Small intestine (tissue), 7 donors: Measurements from ENCODE around the gene OPN4. TPM values are rescaled to one million over a fixed set of nuclear protein-coding genes. Genes with fewer than 3 reads are reported as not detected.
A peak's percentile ranks its signal among the peaks of the same experiment; 100 is the strongest.

ENCODE experiments used
- DNase-seq, 2 donors: peaks; one replicate each; pipeline versions ENCODE4 v3.0.0 to v3.0.0-alpha.2; 2013
- FAIRE-seq: peaks from 2 replicates; lab custom pipeline; 2012; peaks lifted over from hg19 to GRCh38; lab: Jason Lieb, UNC
- H3K27ac ChIP-seq, 3 donors: one replicate each; pipeline ENCODE4 v1.5.1; 2013; ENCODE audit warnings: low read length in 2 of 3, mild to moderate bottlenecking in 2 of 3, control low read depth in 1 of 3, inconsistent platforms in 1 of 3, low read depth in 1 of 3, moderate library complexity in 1 of 3
- H3K27me3 ChIP-seq, 3 donors: one replicate each; pipeline ENCODE4 v1.6.1; 2013; ENCODE audit warnings: low read length in 3 of 3, inconsistent platforms in 1 of 3; ENCODE audit not compliant: control insufficient read depth in 3 of 3, insufficient read depth in 3 of 3
- H3K36me3 ChIP-seq, 3 donors: one replicate each; pipeline ENCODE4 v1.6.1; 2013; ENCODE audit warnings: low read length in 3 of 3, inconsistent platforms in 1 of 3, low read depth in 1 of 3, mild to moderate bottlenecking in 1 of 3, moderate library complexity in 1 of 3; ENCODE audit not compliant: control insufficient read depth in 3 of 3, insufficient read depth in 2 of 3
- H3K4me1 ChIP-seq, 3 donors: one replicate each; pipeline ENCODE4 v1.6.1; 2013; ENCODE audit warnings: low read length in 2 of 3, inconsistent platforms in 1 of 3, low read depth in 1 of 3, mild to moderate bottlenecking in 1 of 3, moderate library complexity in 1 of 3; ENCODE audit not compliant: control insufficient read depth in 3 of 3, insufficient read depth in 2 of 3
- H3K4me3 ChIP-seq, 3 donors: one replicate each; pipeline ENCODE4 v1.5.1; 2013; ENCODE audit warnings: low read length in 3 of 3, control low read depth in 1 of 3, inconsistent platforms in 1 of 3, low read depth in 1 of 3, mild to moderate bottlenecking in 1 of 3, moderate library complexity in 1 of 3
- H3K9me3 ChIP-seq, 2 donors: one replicate each; pipeline ENCODE4 v1.6.1; 2013; ENCODE audit warnings: low read depth in 1 of 2, low read length in 1 of 2; ENCODE audit not compliant: control insufficient read depth in 2 of 2, insufficient read depth in 1 of 2
- WGBS, 3 donors: extraction: QIAGEN DNeasy Blood & Tissue Kit; methylation state at CpG; one replicate each; pipeline ENCODE4 v1.1.7; 2013; 5-methylcytosine and 5-hydroxymethylcytosine counted together
- polyA plus RNA-seq, 4 donors: library from polyadenylated mRNA; stranded (reverse) in 3 of 4; unstranded in 1 of 4; fragments of 200-250 nt in 3 of 4; fragments of 120-200 nt in 1 of 4; gene quantifications; one replicate each; pipeline versions ENCODE4 v1.2.1 to v1.2.3, GENCODE V29; 2013
- donor health status: healthy with polysubstance abuse.
- donor health status: control.
- donor health status: control.
- donor health status: Bipolar disorder and iron deficiency.
- donor health status: healthy.

OPN4 gene
- polyA plus RNA-seq, 4 donors, result 0.07 TPM; not detected in 3

GRCh38 chr10:86684331-86685097 is 30.2 kb downstream of the OPN4 start:
- no peaks in the 10 kb centered on the region for H3K36me3 ChIP-seq
- no peak overlapping the region for H3K4me3 ChIP-seq
- H3K27me3 ChIP-seq, result peaks cover 0 to 7% (median 0%) of the 10 kb centered on the region in 3 donors
- FAIRE-seq (no peak), DNase-seq (no peak)
- H3K4me1 ChIP-seq, result no peaks in the 10 kb centered on the region
- peak overlapping the region in 2 of 3 donors; percentile 7 to 12 for H3K27ac ChIP-seq
- H3K9me3 ChIP-seq, result no peaks in the 10 kb centered on the region
- WGBS, 3 donors, result 55 to 69% (median 61%) methylated on average over 9 of the region's 9 CpGs

GRCh38 chr10:86685416-86685815 is 31.1 kb downstream of the OPN4 start:
- H3K36me3 ChIP-seq, result no peaks in the 10 kb centered on the region
- H3K27ac ChIP-seq, result no peak overlapping the region
- WGBS, 3 donors, result 87 to 90% (median 89%) methylated on average over 9 of the region's 9 CpGs
- FAIRE-seq, result no peak
- H3K27me3 ChIP-seq, result peaks cover 0 to 7% (median 0%) of the 10 kb centered on the region in 3 donors
- no peak for DNase-seq
- H3K4me3 ChIP-seq, result no peak overlapping the region
- H3K4me1 ChIP-seq, result no peaks in the 10 kb centered on the region
- no peaks in the 10 kb centered on the region for H3K9me3 ChIP-seq

DNA sequence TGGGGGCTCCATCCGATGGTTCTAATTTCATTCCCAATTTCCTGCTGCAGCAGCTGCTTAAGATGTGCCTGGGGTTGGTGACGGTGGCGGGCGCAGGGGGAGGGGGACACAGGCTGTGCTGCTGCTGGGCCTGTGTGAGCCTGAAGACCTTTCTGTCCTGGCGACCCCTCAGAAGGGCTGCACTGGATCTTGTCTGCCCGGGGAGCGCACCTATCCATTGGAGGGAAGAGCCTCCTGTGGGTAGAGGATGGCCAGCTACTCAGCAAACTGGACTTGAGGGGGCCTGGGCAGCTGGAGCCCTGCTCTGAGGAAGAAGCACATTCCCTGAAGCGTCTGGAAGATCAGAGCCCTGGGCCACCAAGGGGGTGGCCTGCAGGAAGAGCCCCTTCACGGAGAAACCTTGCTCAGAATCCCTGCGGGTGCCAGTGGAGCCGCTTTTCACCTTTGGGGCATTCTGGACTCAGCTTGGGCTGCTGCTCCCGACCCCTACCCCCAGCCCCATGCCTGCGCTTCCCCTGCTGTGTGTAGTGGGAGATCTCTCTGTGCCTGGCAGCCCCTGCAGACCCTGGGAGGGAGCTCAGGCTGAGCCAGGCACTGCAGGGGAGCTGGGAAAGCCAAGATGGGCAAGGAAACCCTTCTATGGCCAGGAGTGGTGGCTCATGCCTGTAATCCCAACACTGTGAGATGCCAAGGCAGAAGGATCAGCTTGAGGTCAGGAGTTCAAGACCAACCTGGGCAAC is 31.7 kb downstream of the OPN4 start:
- Histone ChIP-seq H3K4me3 (no peak overlapping the region), H3K4me1 (no peaks in the 10 kb centered on the region), H3K9me3 (no peaks in the 10 kb centered on the region), H3K36me3 (no peaks in the 10 kb centered on the region), H3K27ac (no peak overlapping the region), H3K27me3 (peaks cover 0 to 7% (median 0%) of the 10 kb centered on the region in 3 donors)
- FAIRE-seq (no peak), DNase-seq (no peak)
- 77 to 83% (median 82%) methylated on average over 10 to 13 of the region's 13 CpGs for WGBS, 3 donors

DNA sequence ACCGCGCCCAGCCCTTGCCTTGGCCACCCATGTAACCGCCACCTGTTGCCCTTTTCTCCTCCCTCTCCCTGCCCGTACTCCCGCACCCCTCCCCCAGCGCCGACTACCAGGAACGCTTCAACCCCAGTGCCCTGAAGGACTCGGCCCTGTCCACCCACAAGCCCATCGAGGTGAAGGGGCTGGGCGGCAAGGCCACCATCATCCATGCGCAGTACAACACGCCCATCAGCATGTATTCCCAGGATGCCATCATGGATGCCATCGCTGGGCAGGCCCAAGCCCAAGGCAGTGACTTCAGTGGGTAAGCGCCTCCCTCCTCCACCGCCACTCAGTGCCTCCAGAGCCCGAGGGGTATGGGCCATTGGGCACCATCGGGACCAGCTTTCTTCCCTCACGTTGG is 32.6 kb downstream of the OPN4 start:
- WGBS, 3 donors, result 88 to 93% (median 90%) methylated on average over 19 of the region's 19 CpGs
- FAIRE-seq (no peak), DNase-seq (no peak)
- Histone ChIP-seq H3K36me3 (no peaks in the 10 kb centered on the region), H3K9me3 (no peaks in the 10 kb centered on the region), H3K4me3 (no peak overlapping the region), H3K27me3 (peaks cover 0 to 7% (median 0%) of the 10 kb centered on the region in 3 donors), H3K4me1 (no peaks in the 10 kb centered on the region), H3K27ac (no peak overlapping the region)

DNA sequence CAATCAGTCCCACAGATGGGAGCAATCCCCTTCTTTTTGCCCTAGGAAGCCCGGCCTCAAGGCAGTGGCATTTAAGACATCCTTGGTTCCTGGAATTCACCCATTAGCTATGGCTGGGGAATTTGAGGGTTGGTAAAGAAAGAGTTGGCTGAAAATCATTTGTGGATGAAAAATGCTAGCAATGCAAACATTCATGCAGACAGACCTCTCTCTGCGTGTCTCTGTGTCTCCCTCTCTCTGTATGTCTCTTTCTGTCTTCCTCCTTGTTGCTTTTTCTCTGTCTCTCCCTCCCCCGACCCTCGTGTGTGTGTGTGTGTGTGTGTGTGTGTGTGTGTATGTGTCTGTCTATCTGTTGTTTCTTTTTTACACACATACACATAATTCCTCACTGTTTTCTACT is 33.4 kb downstream of the OPN4 start:
- H3K27me3 ChIP-seq, result peaks cover 0 to 7% (median 0%) of the 10 kb centered on the region in 3 donors
- no peaks in the 10 kb centered on the region for H3K36me3 ChIP-seq
- DNase-seq, result no peak
- H3K4me1 ChIP-seq, result no peaks in the 10 kb centered on the region
- no peak for FAIRE-seq
- peak overlapping the region in 2 of 3 donors; percentile 8 to 30 for H3K27ac ChIP-seq
- 31 to 38% (median 34%) methylated on average over 3 to 4 of the region's 4 CpGs for WGBS, 3 donors
- no peak overlapping the region for H3K4me3 ChIP-seq
- no peaks in the 10 kb centered on the region for H3K9me3 ChIP-seq

GRCh38 chr10:86688398-86688921 is 34.1 kb downstream of the OPN4 start:
- 33 to 40% (median 40%) methylated on average over 8 of the region's 8 CpGs for WGBS, 3 donors
- H3K4me3 ChIP-seq, result no peak overlapping the region
- H3K27ac ChIP-seq, result no peak overlapping the region
- peaks cover 0 to 1% (median 0%) of the 10 kb centered on the region in 3 donors for H3K4me1 ChIP-seq
- peak; percentile 65 to 69 for DNase-seq
- H3K9me3 ChIP-seq, result no peaks in the 10 kb centered on the region
- H3K36me3 ChIP-seq, result no peaks in the 10 kb centered on the region
- H3K27me3 ChIP-seq, result peaks cover 0 to 7% (median 0%) of the 10 kb centered on the region in 3 donors
- FAIRE-seq, result no peak

- no peaks in the 10 kb centered on the region for H3K9me3 ChIP-seq
- FAIRE-seq, result no peak
- no peak for DNase-seq
- no peak overlapping the region for H3K4me3 ChIP-seq
- H3K27ac ChIP-seq, result no peak overlapping the region
- peaks cover 0 to 5% (median 0%) of the 10 kb centered on the region in 3 donors for H3K27me3 ChIP-seq
- H3K36me3 ChIP-seq, result no peaks in the 10 kb centered on the region
- 84 to 89% (median 86%) methylated on average over 13 of the region's 13 CpGs for whole genome bisulfite sequencing, 3 donors
- H3K4me1 ChIP-seq, result peaks cover 0 to 4% (median 0%) of the 10 kb centered on the region in 3 donors
These were observed 34.8 kb downstream of the OPN4 start for GRCh38 chr10:86689146-86689545.

- DNase-seq (no peak), FAIRE-seq (no peak)
- 85 to 93% (median 86%) methylated on average over 5 of the region's 5 CpGs for WGBS, 3 donors
These were observed 35.9 kb downstream of the OPN4 start for GRCh38 chr10:86690231-86690630.

More at GRCh38 chr10:86690231-86690630, 35.9 kb downstream of the OPN4 start:
- peaks cover 0 to 4% (median 0%) of the 10 kb centered on the region in 3 donors for H3K4me1 ChIP-seq
- H3K36me3 ChIP-seq, result no peaks in the 10 kb centered on the region
- H3K9me3 ChIP-seq, result no peaks in the 10 kb centered on the region
- no peak overlapping the region for H3K27ac ChIP-seq
- H3K4me3 ChIP-seq, result no peak overlapping the region
- no peaks in the 10 kb centered on the region for H3K27me3 ChIP-seq
